HG02763 (cell line): ENCODE results near the gene NANOS3.
A peak's percentile ranks its signal among the peaks of the same experiment; 100 is the strongest.

ENCODE experiments used
- ATAC-seq: cut with Tn5 transposase; IDR thresholded peaks from one replicate; pipeline ENCODE4 v1.9.1; 2021; ENCODE audit warnings: mild to moderate bottlenecking, moderate library complexity; ENCODE audit not compliant: unreplicated experiment

The NANOS3 gene

DNA sequence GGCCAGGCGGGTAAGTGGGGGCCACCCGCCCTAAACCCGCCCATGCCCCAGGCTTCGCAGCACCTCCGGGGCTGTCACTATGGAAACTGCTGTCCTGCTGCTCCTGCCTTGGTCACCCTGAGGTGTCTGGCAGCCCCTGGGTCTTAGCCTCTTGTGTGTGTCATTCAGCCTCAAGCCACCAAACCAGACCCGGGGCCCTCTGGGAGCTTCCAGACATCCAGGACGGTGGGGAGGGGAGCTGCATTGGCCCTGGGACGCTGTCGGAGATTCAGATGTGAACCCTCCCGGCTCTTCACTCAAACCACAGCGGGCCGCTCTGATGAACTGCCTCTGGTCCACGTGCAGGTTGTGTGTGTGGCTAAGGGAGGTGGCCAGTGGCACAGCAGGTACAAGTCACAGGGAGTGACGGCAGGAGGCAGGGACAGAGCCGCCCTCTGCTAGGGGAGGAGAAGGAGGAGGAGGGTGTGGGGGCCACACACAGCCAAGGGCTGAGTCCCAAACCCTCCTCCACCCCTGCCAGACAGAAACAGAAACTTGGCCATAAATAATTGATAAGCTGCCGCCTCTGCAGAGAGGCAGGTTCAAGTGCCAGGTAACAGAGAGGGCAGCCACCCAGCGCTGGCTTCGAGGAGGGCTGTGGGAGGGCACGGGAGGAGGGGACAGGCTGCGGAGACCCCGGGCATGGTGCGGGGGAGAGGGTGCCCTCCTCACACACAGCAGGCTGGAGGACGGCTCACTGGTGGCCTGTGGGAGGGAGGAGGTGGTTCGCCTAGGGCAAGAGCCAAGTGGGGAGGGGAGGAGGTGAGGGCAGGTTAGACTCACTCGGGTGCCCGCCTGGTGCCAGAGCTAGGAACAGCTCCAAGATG lies 8.0 kb downstream of the NANOS3 start:
- ATAC-seq = no peak

DNA sequence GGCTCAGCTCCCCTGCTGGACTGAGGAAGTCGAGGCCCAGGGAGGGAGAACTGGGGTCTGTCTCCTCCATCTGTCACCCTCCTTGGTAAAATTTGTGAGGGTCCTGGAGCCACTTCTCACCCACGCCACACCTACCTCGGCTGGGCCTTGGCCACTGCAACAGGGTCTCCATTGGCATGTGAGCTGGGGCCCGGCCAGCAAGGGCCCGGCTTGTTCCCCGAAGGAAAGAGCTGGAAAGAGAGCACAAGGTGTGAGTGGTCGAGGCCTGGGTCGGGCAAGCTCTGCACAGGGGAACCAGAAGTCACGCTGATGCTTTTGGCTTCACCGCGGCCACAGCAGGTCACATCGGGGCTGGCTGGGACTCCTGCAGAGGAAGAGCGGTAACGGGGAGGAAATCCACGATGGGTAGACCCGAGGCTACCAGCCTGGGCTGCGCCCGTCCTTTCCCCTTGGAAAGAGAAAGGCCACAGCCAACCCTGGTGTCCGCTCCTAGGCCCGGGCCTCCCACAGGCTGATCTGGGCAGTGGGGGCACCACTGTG lies 9.0 kb downstream of the NANOS3 start:
- no peak for ATAC-seq

DNA sequence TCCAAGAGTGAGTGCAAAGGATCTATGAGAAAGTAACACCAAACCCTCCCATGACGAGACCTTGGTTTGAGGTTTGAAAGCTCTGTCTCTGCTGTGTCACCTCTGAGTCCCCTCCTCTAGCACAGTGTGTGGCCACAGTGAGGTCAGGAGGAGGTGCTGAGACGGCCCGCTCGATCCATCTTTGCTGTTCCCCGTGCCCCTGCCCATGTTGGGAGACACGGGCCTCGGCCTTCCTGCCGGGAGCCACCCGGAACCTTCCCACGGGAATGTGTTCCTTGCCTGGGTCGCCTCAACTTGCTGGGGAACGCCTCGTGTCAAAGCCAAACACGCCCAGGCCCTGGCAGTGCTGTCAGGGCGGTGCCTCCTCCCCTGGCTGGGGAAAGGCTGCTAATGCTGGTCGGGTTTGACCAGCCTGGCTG lies 10.1 kb downstream of the NANOS3 start:
- ATAC-seq = no peak

DNA sequence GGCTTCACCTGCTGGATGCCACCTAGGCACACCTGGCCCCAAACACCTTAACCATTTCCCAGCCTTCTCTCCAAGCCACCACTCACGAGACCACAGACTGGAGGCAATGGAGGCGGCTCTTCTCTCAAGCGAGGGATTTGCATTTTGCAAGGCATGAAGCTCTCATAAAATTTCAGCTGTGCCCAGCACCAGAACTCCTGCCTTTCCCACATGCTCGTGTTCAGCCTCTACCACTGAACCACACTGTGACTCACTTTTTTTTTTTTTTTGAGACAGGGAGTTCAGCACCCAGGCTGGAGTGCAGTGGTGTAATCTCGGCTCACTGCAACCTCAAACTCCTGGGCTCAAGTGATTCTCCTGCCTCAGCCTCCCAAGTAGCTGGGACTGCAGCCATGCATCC lies 10.6 kb downstream of the NANOS3 start:
- ATAC-seq = no peak

DNA sequence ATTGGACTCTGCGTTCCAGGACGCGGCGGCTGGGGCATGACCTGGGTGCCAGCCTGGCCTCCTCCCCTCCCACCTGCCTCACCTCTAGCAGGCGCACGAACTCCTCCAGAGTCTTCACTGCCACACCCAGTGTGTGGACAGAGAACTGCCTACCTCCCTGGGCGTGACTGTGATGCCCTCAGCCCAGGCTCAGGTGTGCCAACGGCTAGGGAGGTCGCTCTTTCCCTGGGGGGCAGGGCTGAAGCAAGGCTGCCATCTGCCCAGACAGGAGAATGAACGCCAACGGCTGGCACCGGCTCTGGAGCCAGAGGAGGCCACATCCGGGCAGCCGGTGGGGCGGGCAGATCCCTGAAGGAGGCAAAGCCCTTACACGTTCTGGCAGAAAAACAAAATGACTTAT lies 11.3 kb downstream of the NANOS3 start:
- ATAC-seq = no peak

DNA sequence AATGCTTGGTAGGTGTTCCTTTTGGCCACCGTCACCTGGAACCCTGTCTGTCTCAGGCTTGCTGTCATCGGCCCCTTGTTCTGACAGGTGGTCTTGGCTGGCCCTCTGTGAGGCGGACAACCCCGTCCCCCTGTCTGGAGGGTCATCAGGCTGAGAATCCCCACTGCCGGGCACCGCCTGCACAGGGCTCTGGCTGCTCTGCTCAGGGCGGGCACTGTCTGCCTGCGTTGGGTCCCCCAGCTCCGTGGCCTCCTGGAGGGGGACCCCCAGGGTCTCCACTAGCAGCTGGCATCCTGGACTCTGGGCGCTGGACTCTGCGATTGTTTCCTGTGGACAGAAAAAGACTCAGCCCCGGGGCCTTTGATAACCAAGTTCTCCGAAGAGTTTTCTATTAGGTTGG lies 13.2 kb downstream of the NANOS3 start:
- no peak for ATAC-seq

DNA sequence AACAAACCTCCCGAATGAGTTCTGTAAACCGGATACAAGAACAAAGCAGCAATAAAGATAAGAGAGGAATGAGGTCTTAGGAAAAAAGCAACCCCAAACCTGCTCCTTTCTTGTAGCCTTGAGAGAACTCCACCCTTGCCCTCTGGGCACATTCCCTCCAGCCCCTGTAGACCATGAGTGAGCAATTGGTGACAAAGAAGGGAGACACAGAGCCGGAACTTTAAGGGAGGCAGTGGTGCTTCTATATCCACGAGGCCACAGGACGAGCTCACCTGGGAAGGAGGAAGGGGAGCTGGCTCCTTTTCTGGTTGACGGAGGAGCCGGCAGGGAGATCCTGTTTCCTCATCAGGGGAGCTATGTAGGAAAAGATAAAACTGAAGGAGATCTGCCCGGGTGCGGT lies 15.9 kb downstream of the NANOS3 start:
- no peak for ATAC-seq

DNA sequence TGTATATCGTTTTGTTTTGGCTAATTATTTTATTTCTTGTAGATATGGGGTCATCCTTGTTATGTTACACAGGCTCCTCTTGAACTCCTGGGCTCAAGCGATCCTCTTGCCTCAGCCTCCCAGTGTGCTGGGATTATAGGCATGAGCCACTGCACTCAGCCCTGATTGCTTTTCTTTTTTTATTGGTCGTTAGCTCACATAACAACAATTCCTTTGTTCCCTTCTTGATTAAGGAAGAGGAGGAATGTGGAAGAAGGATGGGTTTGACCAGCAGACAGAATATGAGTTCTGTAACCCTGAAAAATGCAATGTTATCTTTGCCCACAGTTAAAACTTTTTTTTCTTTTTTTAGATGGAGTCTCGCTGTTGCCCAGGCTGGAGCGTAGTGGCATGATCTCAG lies 17.6 kb downstream of the NANOS3 start:
- ATAC-seq = no peak

DNA sequence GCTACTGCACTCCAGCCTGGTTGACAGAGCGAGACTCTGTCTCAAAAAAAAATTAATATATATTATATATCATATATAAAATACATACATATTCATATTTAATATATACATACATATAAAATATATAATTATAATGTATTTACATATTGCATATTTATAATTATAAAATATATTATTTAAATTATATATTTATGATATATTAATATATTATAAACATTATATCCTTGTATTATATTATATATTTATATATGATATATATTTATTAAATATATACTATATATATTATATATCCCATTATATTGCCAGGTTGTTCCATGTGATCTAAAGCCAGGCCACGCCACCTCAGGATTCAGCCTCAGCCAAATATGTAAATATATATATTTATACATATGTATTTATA lies 19.3 kb downstream of the NANOS3 start:
- ATAC-seq = no peak

DNA sequence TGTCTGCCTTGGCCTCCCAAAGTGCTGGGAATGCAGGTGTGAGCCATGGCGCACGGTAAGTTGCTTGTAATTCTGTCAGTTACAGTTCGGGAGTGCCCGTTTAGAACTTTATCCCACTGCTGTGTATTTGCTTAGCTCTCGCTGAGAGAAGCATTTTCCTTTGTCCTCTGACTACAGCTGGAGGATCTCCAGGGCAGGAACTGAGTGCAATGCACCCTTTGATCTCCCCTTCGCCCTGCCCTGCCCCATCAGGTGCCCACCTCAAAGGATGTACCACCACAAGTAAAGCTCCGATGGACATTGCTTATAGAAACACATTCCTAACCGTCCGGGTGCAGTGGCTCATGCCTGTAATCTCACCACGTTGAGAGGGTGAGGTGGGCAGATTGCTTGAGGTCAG lies 22.5 kb downstream of the NANOS3 start:
- no peak for ATAC-seq

DNA sequence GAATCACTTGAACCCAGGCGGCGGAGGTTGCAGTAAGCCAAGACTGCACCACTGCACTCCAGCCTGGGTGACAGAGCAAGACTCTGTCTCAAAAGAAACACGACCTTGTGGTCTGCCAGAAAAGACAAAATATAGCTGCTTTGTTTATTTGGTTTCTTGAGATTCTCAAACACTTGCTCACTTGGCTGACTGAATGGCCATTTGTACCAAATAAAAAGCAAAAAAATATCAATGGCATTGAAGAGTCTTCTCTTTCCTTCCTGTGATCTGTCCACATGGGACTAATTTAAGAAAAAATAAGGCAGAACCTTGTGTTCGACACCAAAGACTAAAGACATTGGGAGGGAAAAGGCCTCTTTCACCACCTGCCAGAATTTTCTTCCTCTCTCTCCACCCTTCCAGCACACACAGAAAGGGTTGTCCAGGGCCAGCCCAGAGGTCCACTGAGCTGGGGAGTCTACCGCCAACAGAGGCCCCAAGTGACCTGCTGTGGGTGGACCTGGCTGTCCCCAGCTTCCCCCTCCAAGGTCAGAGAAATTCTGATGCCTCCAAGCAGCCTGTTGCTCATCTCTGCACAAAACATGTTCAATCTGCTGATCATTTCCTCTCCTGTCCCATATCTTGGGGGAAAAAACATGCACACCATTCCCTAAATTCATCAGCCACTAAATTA lies 23.1 kb downstream of the NANOS3 start:
- ATAC-seq = no peak

DNA sequence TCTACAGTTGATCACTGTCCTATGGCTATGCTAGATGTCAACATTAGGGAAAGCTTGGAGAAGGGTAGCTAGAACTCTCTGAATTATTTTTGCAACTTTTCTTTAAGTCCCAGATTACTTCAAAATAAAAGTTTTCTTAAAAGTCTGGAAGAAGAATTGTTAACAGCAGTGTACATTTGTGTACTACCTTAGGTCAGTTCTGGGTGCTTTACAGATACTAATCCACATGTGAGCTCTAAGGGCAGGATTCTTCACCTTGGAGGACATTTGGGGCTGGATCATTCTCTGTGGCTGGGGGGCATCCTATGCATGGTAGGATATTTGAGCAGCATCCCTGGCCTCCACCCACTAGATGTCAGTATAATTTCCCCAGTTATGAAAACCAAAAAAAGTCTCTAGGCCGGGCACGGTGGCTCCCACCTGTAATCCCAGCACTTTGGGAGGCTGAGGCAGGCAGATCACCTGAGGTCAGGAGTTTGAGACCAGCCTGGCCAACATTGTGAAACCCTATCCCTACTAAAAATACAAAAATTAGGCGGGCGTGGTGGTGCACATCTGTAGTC lies 26.1 kb downstream of the NANOS3 start:
- ATAC-seq = no peak

DNA sequence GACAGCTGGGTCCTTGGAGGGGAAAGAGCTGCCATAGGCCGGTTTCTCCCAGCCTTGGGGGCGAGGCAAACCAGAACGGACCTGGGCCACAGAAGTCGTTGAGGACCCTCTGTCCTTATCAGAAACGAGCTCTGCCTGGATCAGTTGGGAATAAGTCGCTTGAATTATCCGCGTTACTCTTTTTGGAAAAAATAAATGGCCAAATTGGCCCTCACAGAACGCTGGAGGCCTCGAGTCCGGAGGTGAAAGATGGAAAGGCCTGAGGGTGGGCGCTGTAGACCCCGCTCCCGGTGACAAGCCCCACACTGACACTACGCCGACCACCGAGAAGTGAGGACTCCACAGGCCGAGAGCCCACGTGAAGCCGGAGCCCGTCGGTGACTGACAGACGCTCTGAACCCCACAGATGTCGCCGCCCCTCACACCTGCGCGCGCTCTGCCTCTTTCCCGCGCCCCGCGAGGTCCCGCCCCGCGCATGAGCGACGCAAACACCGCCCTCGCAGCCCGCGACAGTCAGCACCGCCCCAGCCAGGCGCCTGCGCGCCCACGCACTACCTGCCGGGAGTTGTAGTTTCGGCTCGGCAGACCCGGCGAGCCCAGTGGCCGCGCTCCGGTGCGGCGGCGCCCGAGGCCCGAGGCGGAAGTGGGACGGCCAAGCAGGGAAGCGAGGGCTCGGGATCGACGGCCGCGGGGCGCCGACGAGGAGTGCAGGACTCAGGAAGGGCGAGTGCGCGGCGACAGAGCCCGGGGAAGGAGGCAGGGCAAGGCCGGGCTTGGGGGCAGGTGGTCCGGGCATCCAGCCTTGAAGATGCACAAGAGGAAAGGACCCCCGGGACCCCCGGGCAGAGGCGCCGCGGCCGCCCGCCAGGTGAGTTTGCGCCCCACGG lies 28.9 kb downstream of the NANOS3 start, which contains the start of the genes BRME1 and CC2D1A:
Gene BRME1, minus strand, starts transcription at position 484 of the 887 bp plus-strand sequence. CDS start 1,225 bp downstream, outside the sequence.
Gene CC2D1A, plus strand, starts transcription at position 568 of the 887 bp plus-strand sequence. Its CDS starts 241 bp downstream, at position 809.
- peak; percentile 94 for ATAC-seq

DNA sequence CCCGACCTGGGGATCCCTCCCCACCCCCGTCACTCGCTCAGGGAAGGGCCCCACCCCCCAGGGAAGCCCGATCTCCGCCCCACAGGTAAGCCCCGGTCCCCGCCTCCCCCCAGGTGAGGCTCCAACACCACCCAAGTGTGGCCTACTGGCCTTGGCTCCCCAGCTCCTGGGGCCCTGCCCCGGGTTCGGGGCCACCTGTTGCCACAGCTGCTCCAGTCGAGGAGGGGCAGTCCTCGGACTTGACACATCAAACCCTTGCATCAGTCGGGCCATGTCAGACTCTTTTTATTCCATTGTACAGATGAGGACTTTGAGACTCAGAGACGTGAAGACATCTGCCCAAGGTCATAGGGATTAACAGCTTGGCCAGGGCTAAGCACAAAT lies 29.6 kb downstream of the NANOS3 start:
- peak; percentile 10 for ATAC-seq

DNA sequence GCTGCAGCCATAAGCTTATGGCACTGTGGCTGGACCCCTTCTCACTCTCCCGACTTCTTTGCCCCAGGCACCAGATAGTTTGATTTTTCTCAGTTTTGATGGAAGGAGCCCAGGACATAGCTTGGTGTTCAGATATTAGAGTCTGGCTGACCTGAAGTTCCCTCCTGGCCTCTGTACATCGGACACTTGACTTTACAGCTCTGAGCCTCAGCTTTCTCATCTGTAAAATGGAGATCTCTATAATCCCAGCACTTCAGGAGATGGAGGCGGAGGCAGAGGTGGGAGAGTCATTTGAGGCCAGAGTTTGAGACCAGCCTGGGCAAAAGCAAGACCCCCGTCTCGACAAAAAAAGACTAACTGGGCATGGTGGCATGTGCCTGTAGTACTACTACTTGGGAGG lies 30.0 kb downstream of the NANOS3 start:
- no peak for ATAC-seq

DNA sequence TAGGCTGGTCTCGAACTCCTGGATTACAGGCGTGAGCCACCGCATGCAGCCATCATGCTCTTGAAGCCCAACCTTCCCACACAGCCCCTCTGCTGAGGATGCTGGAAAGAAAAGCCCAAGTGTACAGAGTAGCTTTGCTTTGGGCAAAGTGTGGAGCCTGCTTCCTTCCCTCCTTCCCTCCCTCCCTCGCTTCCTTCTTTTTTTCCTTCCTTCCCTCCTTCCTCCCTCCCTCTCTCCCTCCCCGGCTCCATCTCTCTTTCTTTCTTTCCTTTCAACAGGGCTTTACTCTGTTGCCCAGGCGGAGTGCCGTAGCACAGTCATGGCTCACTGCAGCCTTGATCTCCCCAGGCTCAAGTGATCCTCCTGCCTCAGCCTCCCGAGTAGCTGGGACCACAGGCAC lies 31.7 kb downstream of the NANOS3 start:
- ATAC-seq = no peak

DNA sequence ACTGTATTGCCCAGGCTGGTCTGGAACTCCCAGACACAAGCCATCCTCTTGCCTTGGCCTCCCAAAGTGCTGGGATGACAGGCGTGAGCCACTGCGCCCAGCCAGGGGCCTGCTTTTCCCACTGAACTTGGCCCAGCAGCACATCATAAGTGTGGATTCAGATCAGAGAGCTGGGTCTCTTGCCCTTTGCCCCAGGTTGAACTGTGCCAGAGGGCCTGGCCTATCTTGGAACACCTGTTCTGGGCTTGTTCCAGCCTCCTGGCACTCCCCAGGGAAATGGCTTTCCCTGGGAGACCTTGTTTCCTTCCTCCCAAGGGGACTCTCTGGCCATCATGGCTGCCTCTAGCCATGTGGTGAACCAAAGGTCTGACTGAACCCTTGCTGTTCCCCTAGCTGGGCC lies 32.5 kb downstream of the NANOS3 start:
- ATAC-seq = no peak

DNA sequence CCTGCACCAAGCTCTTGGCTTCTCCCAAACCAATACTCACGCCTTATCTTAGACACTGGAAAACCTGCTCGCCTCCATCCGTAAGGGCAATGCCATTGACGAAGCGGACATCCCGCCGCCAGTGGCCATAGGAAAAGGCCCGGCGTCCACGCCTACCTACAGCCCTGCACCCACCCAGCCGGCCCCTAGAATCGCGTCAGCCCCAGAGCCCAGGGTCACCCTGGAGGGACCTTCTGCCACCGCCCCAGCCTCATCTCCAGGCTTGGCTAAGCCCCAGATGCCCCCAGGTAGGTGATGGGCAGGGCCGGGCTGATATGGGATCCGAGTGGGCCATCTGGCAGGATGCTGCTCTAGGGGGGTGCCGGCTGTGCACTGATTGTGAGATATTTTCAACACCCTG lies 36.4 kb downstream of the NANOS3 start:
- no peak for ATAC-seq

DNA sequence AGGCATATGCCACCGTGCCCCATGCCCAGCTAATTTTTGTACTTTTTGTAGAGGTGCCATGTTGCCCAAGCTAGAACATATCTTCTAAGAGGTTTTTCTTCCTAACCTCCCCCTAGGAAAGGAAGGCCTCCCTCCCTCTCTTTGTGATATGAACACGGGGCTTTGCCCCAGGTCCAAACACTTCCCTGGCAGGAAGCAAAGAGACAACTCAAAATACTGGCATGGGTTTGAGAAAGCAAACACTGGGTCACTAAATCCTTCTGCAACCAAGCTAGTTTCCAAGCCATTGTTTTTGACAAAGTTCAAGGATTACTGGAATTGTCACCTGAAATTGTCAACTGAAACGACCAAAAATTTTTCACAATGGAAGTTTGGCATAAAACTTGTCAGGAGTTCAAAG lies 37.8 kb downstream of the NANOS3 start:
- ATAC-seq = no peak

DNA sequence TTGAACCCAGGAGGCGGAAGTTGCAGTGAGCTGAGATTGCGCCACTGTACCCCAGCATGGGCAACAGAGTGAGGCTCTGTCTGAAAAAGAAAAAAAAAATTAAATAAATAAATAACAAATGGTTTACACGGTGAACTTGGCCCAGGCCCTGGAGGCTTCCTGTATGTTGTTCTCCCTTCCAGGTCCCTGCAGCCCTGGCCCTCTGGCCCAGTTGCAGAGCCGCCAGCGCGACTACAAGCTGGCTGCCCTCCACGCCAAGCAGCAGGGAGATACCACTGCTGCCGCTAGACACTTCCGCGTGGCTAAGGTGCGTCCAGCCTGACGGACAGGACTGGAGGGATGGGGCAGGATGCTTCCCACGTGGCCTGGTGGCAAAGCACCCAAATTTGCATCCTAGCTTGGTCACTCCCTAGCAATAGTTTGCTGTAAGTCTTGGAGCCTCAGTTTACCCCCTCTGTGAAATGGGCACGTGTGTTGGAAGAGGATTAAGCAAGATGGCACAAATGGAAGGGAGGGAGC lies 41.0 kb downstream of the NANOS3 start:
- no peak for ATAC-seq
